Stimulated activated naive B cell treated with anti-CD40 and anti-IgM and Interleukin-4, amounts not matched to agents 10 μg/mL and 1 μg/mL and 100 μg/mL, for 72 hours (primary cell): ENCODE measurements around the gene LRFN2.

Source experiments
- ATAC-seq, 2 donors: fragments of 150-1000 bp; cut with Tn5 transposase; replicated peaks; 2 replicates each; pipeline ENCODE4 v1.10.0; 2021; ENCODE audit warnings: moderate library complexity in 1 of 2
- DNase-seq: peaks from one replicate; pipeline ENCODE4 v3.0.0; 2021
- H3K27ac Mint-ChIP-seq: one replicate; pipeline ENCODE4 v1.8.0; 2022; ENCODE audit warnings: mild to moderate bottlenecking, mixed read lengths
- H3K27me3 Mint-ChIP-seq, 2 donors: one replicate each; pipeline ENCODE4 v1.8.0; 2022; ENCODE audit warnings: mixed read lengths in 2 of 2
- H3K36me3 Mint-ChIP-seq, 2 donors: one replicate each; pipeline ENCODE4 v1.8.0; 2022; ENCODE audit warnings: mixed read lengths in 2 of 2, mild to moderate bottlenecking in 1 of 2
- H3K4me1 Mint-ChIP-seq, 2 donors: one replicate each; pipeline ENCODE4 v1.8.0; 2022; ENCODE audit warnings: mixed read lengths in 2 of 2, mild to moderate bottlenecking in 1 of 2
- H3K4me3 Mint-ChIP-seq, 2 donors: one replicate each; pipeline ENCODE4 v1.8.0; 2022; ENCODE audit warnings: mild to moderate bottlenecking in 2 of 2, mixed read lengths in 2 of 2, moderate library complexity in 1 of 2
- H3K9me3 Mint-ChIP-seq, 2 donors: one replicate each; pipeline ENCODE4 v1.8.0; 2022; ENCODE audit warnings: mixed read lengths in 2 of 2, mild to moderate bottlenecking in 1 of 2

The LRFN2 gene

DNA sequence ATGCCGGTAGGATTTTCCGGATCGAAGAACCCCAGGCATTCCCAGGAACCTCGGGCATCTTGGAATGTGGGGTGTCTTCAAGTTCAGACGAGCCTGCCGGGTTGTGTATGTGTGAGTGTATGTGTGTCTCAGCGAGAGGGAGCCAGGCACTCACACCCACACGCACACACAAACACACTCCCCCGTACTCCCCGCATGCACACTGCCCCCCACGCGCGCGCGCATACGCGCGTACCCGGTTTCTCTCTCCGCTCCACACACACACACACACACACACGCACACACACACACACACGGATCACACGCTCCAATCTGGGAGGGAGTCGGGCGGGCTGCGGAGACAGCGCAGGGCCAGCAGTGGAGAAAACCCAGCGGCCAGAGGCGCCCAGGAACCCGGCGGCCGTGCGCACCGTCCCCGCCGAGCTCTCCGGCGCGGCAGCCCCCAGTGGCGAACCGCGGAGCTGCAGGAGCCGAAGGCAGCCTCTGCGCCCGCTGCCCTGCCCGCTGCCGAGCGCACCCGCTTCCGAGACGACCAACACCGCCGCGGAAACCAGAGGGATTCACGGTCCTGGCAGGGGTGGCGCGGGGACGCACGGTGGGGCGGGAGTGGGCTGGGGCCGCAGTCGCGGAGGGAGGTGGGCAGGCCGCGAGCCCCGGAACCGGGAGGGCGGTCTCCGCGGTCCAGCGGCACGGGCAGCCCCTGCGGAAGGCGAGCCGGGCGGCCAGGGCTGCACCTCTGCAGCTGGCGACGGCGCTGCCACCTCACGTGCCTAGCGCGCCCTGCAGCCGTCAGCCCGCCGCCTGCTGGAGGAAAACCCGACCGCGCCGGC lies at the start of gene LRFN2:
Gene LRFN2 (minus strand): TSS at position 125 of the 830 bp plus-strand sequence.
- H3K4me3 Mint-ChIP-seq, result peak within 1 kb of the TSS; percentile 90 to 91
- H3K27me3 Mint-ChIP-seq, result peaks cover 39 to 58% of the 10 kb centered on the region in 2 donors
- H3K9me3 Mint-ChIP-seq, result no peaks in the 10 kb centered on the region
- H3K27ac Mint-ChIP-seq, result peak within 1 kb of the TSS; percentile 89
- DNase-seq, result peak; percentile 65
- no peaks in the 10 kb centered on the region for H3K36me3 Mint-ChIP-seq
- ATAC-seq, result peak; percentile 94 to 95
- peaks cover 9 to 18% of the 10 kb centered on the region in 2 donors for H3K4me1 Mint-ChIP-seq

- no peaks in the 10 kb centered on the region for H3K36me3 Mint-ChIP-seq
- no peaks in the 10 kb centered on the region for H3K4me1 Mint-ChIP-seq
- DNase-seq (no peak), ATAC-seq (no peak)
- no peak overlapping the region for H3K27ac Mint-ChIP-seq
- H3K27me3 Mint-ChIP-seq, result no peaks in the 10 kb centered on the region
- no peak overlapping the region for H3K4me3 Mint-ChIP-seq
- no peaks in the 10 kb centered on the region for H3K9me3 Mint-ChIP-seq
Observed at GRCh38 chr6:40634429-40634828, 47.3 kb upstream of the LRFN2 start.

- H3K4me3 Mint-ChIP-seq, result no peak overlapping the region
- no peak overlapping the region for H3K27ac Mint-ChIP-seq
- no peaks in the 10 kb centered on the region for H3K27me3 Mint-ChIP-seq
- DNase-seq, result no peak
- ATAC-seq, result no peak
- peaks cover 0 to under 1% of the 10 kb centered on the region in 2 donors for H3K9me3 Mint-ChIP-seq
- H3K36me3 Mint-ChIP-seq, result no peaks in the 10 kb centered on the region
- no peaks in the 10 kb centered on the region for H3K4me1 Mint-ChIP-seq
Observed at GRCh38 chr6:40631744-40632143, 44.6 kb upstream of the LRFN2 start.

GRCh38 chr6:40630488-40630887 lies 43.3 kb upstream of the LRFN2 start:
- no peak overlapping the region for H3K27ac Mint-ChIP-seq
- no peaks in the 10 kb centered on the region for H3K36me3 Mint-ChIP-seq
- ATAC-seq, result no peak
- H3K9me3 Mint-ChIP-seq, result peaks cover 6 to 9% of the 10 kb centered on the region in 2 donors
- H3K27me3 Mint-ChIP-seq, result no peaks in the 10 kb centered on the region
- no peak overlapping the region for H3K4me3 Mint-ChIP-seq
- DNase-seq, result no peak
- no peaks in the 10 kb centered on the region for H3K4me1 Mint-ChIP-seq

- H3K9me3 Mint-ChIP-seq, result peaks cover 6 to 9% of the 10 kb centered on the region in 2 donors
- DNase-seq (no peak), ATAC-seq (no peak)
- no peaks in the 10 kb centered on the region for H3K36me3 Mint-ChIP-seq
- H3K4me1 Mint-ChIP-seq, result no peaks in the 10 kb centered on the region
- H3K4me3 Mint-ChIP-seq, result no peak overlapping the region
- H3K27me3 Mint-ChIP-seq, result no peaks in the 10 kb centered on the region
- H3K27ac Mint-ChIP-seq, result no peak overlapping the region
Observed at GRCh38 chr6:40630051-40630450, 42.9 kb upstream of the LRFN2 start.

- Mint-ChIP-seq H3K9me3 (peaks cover 6 to 9% of the 10 kb centered on the region in 2 donors), H3K27ac (no peak overlapping the region), H3K4me1 (no peaks in the 10 kb centered on the region), H3K27me3 (no peaks in the 10 kb centered on the region), H3K36me3 (no peaks in the 10 kb centered on the region), H3K4me3 (no peak overlapping the region)
- ATAC-seq, result no peak
- DNase-seq, result no peak
Observed at GRCh38 chr6:40629463-40629862, 42.3 kb upstream of the LRFN2 start.

- peaks cover 6 to 9% of the 10 kb centered on the region in 2 donors for H3K9me3 Mint-ChIP-seq
- no peaks in the 10 kb centered on the region for H3K36me3 Mint-ChIP-seq
- H3K27ac Mint-ChIP-seq, result no peak overlapping the region
- no peaks in the 10 kb centered on the region for H3K27me3 Mint-ChIP-seq
- no peak for ATAC-seq
- H3K4me3 Mint-ChIP-seq, result no peak overlapping the region
- no peaks in the 10 kb centered on the region for H3K4me1 Mint-ChIP-seq
- no peak for DNase-seq
Observed at GRCh38 chr6:40627316-40627715, 40.2 kb upstream of the LRFN2 start.

DNA sequence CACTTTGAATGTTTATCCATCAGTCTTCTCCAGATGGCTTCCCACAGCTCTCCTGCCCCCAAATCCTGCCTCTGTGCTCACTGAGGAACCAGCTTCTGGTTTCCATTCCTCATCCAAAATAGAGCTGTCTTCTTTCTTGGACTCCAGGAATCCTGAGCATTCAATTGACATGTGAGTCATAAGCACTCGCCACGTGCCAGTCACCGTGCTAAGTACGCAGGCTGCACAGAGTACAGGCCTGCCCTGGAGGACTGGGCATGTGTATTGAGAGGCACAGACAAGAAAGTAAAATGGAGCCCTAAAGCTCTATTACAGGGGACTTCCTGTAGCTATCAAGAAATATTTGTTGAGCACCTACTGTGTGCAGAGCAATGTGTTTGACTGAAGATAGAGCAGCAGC lies 39.7 kb upstream of the LRFN2 start:
- Mint-ChIP-seq H3K4me3 (no peak overlapping the region), H3K36me3 (no peaks in the 10 kb centered on the region), H3K9me3 (peaks cover 6 to 9% of the 10 kb centered on the region in 2 donors), H3K27me3 (no peaks in the 10 kb centered on the region), H3K4me1 (no peaks in the 10 kb centered on the region), H3K27ac (no peak overlapping the region)
- DNase-seq (no peak), ATAC-seq (no peak)

DNA sequence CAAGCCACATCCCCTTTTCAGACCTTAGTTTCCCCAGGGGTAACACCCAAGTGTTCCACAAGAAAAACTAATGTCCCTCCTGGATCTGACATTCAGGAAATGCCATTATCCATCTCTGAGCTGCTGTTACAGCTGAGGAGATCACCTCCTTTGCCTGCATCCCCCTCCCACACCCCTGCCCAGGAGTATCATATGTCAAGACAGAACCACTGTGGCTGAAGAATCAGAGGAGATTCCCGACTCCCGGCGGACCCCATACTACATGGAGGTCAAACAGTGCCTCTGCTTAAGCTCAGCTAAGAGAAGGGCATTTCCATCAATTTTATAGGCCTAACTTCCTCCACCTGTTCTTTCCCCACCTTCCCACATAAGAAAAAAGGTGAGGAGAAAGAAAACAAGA lies 36.8 kb upstream of the LRFN2 start:
- Mint-ChIP-seq H3K27ac (no peak overlapping the region), H3K4me1 (no peaks in the 10 kb centered on the region), H3K27me3 (peaks cover 0 to 16% of the 10 kb centered on the region in 2 donors), H3K4me3 (no peak overlapping the region), H3K9me3 (peaks cover 6 to 9% of the 10 kb centered on the region in 2 donors), H3K36me3 (no peaks in the 10 kb centered on the region)
- no peak for DNase-seq
- no peak for ATAC-seq

DNA sequence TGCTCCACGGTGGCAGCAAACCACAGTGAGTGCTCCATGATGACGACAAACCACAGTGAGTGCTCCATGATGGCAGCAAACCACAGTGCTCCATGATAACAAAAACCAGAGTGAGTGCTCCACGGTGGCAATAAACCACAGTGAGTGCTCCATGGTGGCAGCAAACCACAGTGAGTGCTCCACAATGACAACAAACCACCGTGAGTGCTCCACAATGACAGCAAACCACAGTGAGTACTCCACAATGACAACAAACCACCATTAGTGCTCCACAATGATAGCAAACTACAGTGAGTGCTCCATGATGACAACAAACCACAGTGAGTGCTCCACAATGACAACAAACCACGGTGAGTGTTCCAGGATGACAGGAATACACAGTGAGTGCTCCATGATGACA lies 36.0 kb upstream of the LRFN2 start:
- Mint-ChIP-seq H3K27me3 (peaks cover 0 to 23% of the 10 kb centered on the region in 2 donors), H3K9me3 (peaks cover 6 to 9% of the 10 kb centered on the region in 2 donors)

GRCh38 chr6:40620574-40621240 lies 33.5 kb upstream of the LRFN2 start:
- H3K36me3 Mint-ChIP-seq, result peaks cover 0 to 2% of the 10 kb centered on the region in 2 donors
- H3K27me3 Mint-ChIP-seq, result peaks cover 0 to 23% of the 10 kb centered on the region in 2 donors
- H3K4me3 Mint-ChIP-seq, result no peak overlapping the region
- no peaks in the 10 kb centered on the region for H3K4me1 Mint-ChIP-seq
- no peak for ATAC-seq
- peaks cover 2 to 6% of the 10 kb centered on the region in 2 donors for H3K9me3 Mint-ChIP-seq
- H3K27ac Mint-ChIP-seq, result no peak overlapping the region
- no peak for DNase-seq

More for the DNA sequence above, 36.0 kb upstream of the LRFN2 start:
- no peaks in the 10 kb centered on the region for H3K4me1 Mint-ChIP-seq
- no peak overlapping the region for H3K27ac Mint-ChIP-seq
- no peak for DNase-seq
- no peaks in the 10 kb centered on the region for H3K36me3 Mint-ChIP-seq
- no peak overlapping the region for H3K4me3 Mint-ChIP-seq
- no peak for ATAC-seq

DNA sequence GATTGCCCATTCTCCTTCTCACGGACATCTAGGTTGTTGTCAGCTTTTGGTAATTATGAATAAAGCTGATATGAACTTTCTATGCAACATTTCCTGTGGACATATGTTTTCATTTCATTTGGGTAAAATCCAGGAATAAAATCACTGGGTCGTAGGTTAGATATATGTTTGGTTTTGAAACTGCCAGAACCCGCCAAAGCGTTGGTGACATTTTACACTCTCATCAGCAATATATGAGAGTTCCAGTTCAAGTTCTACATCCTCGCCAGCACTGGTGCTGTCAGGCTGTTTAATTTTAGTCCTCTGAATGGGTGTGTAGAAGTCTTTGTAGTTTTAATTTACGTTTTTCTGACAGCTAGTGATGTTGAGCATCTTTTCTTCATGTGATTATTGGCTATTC lies 27.5 kb upstream of the LRFN2 start:
- H3K36me3 Mint-ChIP-seq, result peaks cover 0 to 2% of the 10 kb centered on the region in 2 donors
- H3K27ac Mint-ChIP-seq, result no peak overlapping the region
- no peaks in the 10 kb centered on the region for H3K4me1 Mint-ChIP-seq
- DNase-seq (no peak), ATAC-seq (no peak)
- H3K27me3 Mint-ChIP-seq, result peaks cover 4 to 25% of the 10 kb centered on the region in 2 donors
- no peak overlapping the region for H3K4me3 Mint-ChIP-seq
- H3K9me3 Mint-ChIP-seq, result peaks cover 0 to 4% of the 10 kb centered on the region in 2 donors

DNA sequence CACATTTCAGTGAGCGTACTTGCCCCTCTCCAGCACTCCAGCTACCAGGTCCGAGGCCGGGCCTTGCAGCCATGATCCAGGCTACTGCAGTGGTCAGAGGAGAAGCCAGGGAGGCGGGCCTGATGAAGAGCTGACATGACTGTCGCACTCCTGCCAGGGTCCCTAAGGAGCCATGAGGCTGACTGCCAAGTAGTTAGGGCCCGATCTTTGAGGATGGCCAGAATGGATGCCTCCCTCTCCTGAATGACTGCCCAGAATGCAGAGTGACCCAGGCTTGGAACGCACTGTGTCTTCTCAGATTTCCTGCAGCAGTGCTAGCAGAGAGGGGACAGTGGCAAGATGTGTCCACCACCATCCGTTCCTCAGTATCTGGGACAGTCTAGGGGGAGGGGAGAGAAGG lies 24.7 kb upstream of the LRFN2 start:
- Mint-ChIP-seq H3K4me3 (no peak overlapping the region), H3K27ac (no peak overlapping the region), H3K36me3 (peaks cover 0 to 2% of the 10 kb centered on the region in 2 donors), H3K4me1 (no peaks in the 10 kb centered on the region), H3K9me3 (peaks cover 0 to 4% of the 10 kb centered on the region in 2 donors), H3K27me3 (peaks cover 4 to 10% of the 10 kb centered on the region in 2 donors)
- DNase-seq (no peak), ATAC-seq (no peak)

GRCh38 chr6:40611434-40611833 lies 24.3 kb upstream of the LRFN2 start:
- Mint-ChIP-seq H3K27ac (no peak overlapping the region), H3K4me1 (no peaks in the 10 kb centered on the region), H3K9me3 (peaks cover 0 to under 1% of the 10 kb centered on the region in 2 donors), H3K4me3 (no peak overlapping the region), H3K36me3 (no peaks in the 10 kb centered on the region), H3K27me3 (peaks cover 4 to 10% of the 10 kb centered on the region in 2 donors)
- no peak for DNase-seq
- ATAC-seq, result no peak

- no peaks in the 10 kb centered on the region for H3K36me3 Mint-ChIP-seq
- H3K4me1 Mint-ChIP-seq, result no peaks in the 10 kb centered on the region
- no peak for DNase-seq
- H3K4me3 Mint-ChIP-seq, result no peak overlapping the region
- H3K27ac Mint-ChIP-seq, result no peak overlapping the region
- H3K9me3 Mint-ChIP-seq, result no peaks in the 10 kb centered on the region
- ATAC-seq, result no peak
- peaks cover 12 to 15% of the 10 kb centered on the region in 2 donors for H3K27me3 Mint-ChIP-seq
Observed at GRCh38 chr6:40610229-40610628, 23.1 kb upstream of the LRFN2 start.
